GM21390 (cell line): Measurements from ENCODE around the gene UNC45A.
"Not testable (repeated sequence)": the region's sequence is repeated elsewhere in the genome, so short reads cannot be mapped to it uniquely, and the experiment has no call there.

Source experiments
- ATAC-seq: cut with Tn5 transposase; IDR thresholded peaks from one replicate; pipeline ENCODE4 v1.9.1; 2021; ENCODE audit not compliant: unreplicated experiment

Gene UNC45A

GRCh38 chr15:90917569-90917968, 17.5 kb upstream of the UNC45A start:
- no peak for ATAC-seq

- ATAC-seq = no peak
Measured at GRCh38 chr15:90918034-90918788, 16.9 kb upstream of the UNC45A start.

DNA sequence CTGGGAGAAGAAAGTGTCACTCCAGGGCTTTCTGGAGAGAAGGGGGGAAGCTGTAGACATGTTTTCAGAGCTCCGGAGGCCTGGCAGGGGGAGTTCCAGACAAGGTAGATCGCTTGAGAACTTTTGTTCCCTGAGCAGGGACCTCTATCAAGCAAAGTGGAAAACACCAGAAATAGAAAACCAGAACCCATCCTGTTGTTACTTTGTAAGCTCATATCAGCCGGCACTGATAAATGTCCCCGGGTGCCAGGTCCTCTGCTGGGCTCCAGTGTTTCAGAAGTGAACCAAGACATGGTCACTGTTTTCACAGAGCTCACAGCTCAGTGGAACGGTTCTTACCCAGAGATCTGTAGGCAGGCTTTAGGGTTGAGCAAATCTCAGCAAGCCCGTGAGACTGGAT, 16.2 kb upstream of the UNC45A start:
- ATAC-seq = no peak

DNA sequence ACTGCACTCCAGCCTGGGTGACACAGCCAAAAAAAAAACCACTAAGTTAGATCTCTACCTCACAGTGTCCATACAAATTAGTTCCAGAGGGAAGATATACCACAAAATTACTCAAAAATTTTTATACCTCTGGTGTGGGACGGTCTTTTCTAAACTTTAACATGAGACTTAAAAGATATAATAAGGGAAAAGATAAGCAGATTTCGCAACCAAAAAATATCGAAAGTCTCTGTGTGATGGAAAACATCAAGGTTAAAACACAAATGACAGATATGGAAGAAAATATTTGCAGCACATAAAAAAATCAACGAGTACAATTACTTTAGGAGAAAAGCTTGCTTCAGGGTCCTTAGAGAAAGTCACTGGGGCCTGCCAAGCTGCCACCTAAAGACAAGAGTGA, 13.2 kb upstream of the UNC45A start:
- no peak for ATAC-seq

DNA sequence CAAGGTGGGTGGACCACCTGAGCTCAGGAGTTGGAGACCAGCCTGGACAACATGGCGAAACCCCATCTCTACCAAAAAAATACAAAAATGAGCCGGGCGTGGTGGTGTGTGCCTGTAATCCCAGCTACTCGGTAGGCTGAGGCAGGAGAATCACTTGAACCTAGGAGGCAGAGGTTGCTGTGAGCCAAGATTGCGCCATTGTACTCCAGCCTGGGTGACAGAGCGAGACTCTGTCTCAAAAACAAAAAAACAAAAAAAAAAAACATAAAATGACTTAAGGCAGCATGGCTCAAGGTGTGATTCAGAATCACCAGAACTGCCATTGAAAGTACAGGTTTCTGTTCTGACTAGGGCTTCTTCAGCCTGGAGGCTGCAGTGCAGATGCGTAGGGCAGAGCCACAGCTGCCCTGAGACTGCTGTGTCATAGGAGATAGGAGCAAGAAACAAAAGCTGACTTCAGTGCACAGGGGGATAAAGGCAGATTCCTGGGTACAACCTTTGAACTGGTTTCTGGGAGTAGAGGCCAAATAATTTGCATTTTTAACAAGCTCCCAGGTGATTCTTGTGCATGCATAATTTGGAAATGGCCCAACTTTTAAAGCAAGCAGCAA, 12.3 kb upstream of the UNC45A start:
- ATAC-seq = peak; percentile 77

DNA sequence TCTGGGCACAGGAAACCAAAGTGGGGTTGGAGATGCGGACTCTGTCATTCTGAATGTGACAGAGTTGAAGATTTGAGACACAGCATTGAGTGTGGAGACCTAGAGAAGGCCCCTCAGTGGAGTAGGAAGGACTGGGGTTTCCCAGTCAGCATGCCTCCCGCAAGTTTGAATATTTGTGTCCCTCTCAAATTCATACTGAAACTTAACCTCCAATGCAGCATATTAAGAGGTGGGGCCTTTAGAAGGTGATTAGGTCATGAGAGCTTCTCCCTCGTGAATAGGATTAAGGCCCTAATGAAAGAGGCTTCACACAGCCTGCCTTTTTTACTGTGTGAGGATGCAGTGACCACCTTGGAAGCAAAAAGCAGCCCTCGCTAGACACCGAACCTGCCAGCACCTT, 10.7 kb upstream of the UNC45A start:
- peak; percentile 72 for ATAC-seq

- not testable (repeated sequence) for ATAC-seq
Measured at GRCh38 chr15:90926766-90927165, 8.3 kb upstream of the UNC45A start.

- not testable (repeated sequence) for ATAC-seq
Measured at GRCh38 chr15:90928106-90928505, 7.0 kb upstream of the UNC45A start.

- no peak for ATAC-seq
Measured at GRCh38 chr15:90929246-90930019, 5.7 kb upstream of the UNC45A start.

DNA sequence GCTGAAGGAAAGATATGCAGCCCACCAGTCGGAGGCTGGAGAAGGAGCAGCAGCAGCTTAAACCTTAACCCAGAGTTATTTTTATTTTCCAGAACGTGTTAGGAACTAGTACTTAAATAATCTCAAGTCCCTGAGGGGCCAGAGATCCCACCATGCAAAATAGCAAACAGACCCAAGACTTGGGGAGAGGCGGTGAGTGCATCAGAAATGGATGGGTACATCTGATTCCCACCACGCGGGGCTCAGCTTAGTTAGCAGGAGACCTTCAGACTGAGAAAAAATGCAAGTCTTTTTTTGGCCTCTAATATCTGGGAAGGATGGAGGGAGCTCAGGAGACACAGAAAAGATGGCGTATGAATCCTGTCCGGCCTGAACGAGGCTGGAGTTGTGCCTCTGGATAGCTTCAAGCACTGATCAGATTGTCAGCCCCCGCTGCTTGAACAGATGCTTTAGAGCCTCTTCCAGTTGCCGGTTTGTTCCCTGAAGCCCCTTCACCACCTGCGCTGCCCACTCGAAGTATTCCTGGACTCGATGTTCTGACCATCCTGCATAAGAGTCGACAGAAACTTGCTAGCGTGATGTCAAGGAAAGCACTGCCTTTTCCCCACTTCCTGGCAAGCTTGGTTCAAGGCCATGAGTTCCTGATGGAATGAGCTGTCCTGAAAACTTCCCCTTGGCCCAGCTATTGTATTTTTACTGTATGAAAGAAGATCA, 4.1 kb upstream of the UNC45A start:
- no peak for ATAC-seq

- ATAC-seq = no peak
Measured at GRCh38 chr15:90931575-90931827, 3.6 kb upstream of the UNC45A start.

- peak; percentile 44 for ATAC-seq
Measured at GRCh38 chr15:90931828-90932659, 3.0 kb upstream of the UNC45A start, which contains the start of gene HDDC3. HDDC3 (minus strand) TSS chr15:90932549; CDS start chr15:90932540, 9 bp downstream.

DNA sequence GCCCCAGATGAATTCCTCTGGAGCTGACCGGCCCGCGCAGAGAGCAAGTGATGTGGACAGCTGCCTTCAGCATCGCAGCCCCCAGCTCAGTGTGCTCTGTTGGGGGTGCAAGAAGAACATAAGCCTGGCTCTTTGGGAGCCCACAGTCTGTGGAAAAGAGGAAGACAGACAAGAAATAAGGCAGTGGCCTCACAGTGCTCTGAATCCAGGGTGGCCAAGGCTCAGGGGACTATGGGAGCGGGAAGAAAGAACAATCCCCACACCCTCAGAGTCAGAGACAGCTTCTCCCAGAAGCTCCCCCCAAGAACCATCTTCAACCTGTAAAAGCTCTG, 2.5 kb upstream of the UNC45A start:
- ATAC-seq = no peak

- ATAC-seq = no peak
Measured at GRCh38 chr15:90933301-90933700, 1.8 kb upstream of the UNC45A start.

- ATAC-seq = peak; percentile 30
Measured at GRCh38 chr15:90934256-90934948, 683 bp upstream of the UNC45A start.

DNA sequence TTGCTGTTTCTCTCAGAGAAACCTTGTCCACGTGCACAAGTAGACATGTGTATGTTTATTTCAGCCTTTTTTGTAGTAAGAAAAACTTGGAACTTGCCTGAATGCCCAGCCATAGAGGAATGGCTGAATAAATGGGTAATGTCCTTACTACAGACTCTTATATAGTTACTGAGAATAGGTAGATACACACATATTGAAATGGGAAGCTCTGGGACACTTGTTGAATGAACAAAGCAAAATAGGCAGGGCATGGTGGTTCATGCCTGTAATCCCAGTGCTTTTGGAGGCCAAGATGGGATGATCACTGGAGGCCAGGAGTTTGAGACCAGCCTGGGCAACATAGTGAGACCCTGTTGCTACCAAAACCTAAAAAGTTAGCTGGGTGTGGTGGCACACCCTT, 1.7 kb downstream of the UNC45A start:
- ATAC-seq = no peak

- ATAC-seq = no peak
Measured at GRCh38 chr15:90938261-90938660, 3.2 kb downstream of the UNC45A start.

- ATAC-seq = no peak
Measured at GRCh38 chr15:90939756-90940155, 4.7 kb downstream of the UNC45A start.

DNA sequence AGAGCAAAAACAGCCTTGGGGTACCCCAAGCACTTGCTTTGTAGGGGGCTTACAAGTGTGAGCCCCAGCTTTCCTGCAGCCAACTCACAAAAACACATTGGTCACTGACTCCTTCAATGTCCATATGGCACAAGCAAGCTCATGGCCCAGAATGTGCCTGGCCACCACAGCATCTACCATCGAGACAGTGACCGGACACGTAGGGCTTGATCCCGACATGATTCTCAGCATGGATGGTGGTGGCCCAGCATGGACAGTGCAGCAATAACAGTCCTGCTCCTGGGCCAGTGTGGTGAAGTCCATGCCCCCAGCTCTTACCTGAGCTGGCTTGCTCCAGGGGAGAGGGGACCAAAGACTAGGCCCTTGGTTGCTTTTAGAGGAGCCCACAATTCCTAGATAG, 6.0 kb downstream of the UNC45A start:
- ATAC-seq = no peak
